ENCODE results near the gene ZNF324. TPM values are rescaled to one million over a fixed set of nuclear protein-coding genes. Genes with fewer than 3 reads are reported as not detected.

ZNF324 gene
- 10.0 TPM for total RNA-seq
- long read RNA-seq, transcript ZNF324-201 (4 exons, 3,000 nt) = major isoform, 12 of 36 reads
- long read RNA-seq, partial matches to known transcripts = 22 of 36 reads
- long read RNA-seq, other reads (novel, unspliced or antisense) = 2 of 36 reads

DNA sequence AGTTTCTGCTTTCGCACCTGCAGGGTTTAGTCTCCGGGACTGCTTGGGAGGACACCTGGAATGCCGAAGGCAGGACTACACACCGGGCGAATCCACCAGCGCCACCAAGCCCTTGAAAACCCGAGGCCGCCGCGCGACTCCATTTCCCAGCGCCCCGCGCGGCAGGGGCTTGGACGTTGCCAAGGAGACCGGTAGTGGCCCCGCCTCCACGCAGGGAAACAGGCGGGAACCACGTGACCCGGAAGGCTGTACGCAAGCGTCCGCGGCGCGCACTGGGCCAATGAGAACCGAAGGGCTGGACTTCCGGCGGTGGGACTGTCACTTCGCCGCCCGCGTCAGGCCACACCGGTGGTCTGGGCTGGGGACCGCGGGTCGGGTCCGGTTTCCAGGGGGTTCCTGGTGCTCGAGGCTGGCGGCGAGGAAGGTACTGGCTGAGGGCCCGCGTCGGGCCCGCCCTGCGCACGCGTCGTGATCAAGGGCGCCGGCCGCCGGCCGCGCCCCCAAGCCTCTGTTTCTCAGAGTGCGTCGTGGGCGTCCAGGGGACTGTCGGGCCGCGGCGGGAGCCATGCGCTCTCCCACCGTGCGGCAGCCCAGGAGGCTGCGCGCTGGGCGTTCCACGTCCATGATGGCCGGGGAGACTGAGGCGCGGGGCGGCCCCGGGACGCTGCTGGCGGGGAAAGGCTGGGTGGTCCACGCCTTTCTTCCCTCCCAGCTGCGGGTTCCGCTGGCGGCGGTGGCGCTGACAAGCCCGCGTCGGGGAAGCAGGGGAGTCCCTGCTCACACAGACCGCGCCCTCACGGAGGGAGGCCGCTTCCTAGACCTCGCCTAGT lies at the start of gene ZNF324:
ZNF324 (plus strand) TSS at position 321 of the 830 bp plus-strand sequence. CDS start 2,106 bp downstream, outside the sequence.
- Histone ChIP-seq H3K9me3 (no peaks in the 10 kb centered on the region), H3K36me3 (peaks cover 29% of the 10 kb centered on the region), H3K27me3 (ENCODE audit: low read depth) (no peaks in the 10 kb centered on the region), H3K4me3 (peak within 1 kb of the TSS; percentile 98), H3K4me1 (peaks cover 15% of the 10 kb centered on the region), H3K27ac (peak within 1 kb of the TSS; percentile 88)
- intact Hi-C loops (cut with DNase I) = no loop called here
- ATAC-seq (peak; percentile 98 to 99), DNase-seq (peak; percentile 99)
- TF ChIP-seq, protein P1, sequence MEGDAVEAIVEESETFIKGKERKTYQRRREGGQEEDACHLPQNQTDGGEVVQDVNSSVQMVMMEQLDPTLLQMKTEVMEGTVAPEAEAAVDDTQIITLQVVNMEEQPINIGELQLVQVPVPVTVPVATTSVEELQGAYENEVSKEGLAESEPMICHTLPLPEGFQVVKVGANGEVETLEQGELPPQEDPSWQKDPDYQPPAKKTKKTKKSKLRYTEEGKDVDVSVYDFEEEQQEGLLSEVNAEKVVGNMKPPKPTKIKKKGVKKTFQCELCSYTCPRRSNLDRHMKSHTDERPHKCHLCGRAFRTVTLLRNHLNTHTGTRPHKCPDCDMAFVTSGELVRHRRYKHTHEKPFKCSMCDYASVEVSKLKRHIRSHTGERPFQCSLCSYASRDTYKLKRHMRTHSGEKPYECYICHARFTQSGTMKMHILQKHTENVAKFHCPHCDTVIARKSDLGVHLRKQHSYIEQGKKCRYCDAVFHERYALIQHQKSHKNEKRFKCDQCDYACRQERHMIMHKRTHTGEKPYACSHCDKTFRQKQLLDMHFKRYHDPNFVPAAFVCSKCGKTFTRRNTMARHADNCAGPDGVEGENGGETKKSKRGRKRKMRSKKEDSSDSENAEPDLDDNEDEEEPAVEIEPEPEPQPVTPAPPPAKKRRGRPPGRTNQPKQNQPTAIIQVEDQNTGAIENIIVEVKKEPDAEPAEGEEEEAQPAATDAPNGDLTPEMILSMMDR (IDR thresholded peaks at IDR 0.05) = peak; percentile 7

DNA sequence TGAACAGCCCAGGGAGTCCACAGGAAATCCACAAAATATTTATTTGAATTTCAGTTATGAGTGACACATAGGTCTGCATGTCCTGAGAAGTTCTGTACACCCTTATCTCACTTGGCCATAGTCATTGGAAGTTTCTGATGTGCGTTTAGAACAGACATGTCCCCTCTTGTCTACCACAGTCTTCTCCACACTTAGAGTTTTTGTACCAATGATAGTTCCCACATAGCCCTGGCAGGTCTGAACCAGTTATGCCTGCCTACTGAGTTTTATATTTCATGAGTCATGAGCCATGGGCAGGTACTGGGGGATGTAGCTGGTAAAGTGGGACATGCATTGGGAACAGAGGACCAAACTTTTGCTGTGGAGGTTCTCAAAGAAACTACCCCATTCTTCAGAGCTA lies 38.3 kb upstream of the ZNF324 start:
- intact Hi-C loops (cut with DNase I) = no loop called here
- Histone ChIP-seq H3K4me1 (no peaks in the 10 kb centered on the region), H3K27ac (no peak overlapping the region), H3K36me3 (peaks cover 2% of the 10 kb centered on the region), H3K27me3 (ENCODE audit: low read depth) (no peaks in the 10 kb centered on the region), H3K4me3 (no peak overlapping the region), H3K9me3 (peaks cover 64% of the 10 kb centered on the region)
- DNase-seq = no peak
- TF ChIP-seq, protein P1 (IDR thresholded peaks at IDR 0.05) = no peak
- no peak for ATAC-seq

DNA sequence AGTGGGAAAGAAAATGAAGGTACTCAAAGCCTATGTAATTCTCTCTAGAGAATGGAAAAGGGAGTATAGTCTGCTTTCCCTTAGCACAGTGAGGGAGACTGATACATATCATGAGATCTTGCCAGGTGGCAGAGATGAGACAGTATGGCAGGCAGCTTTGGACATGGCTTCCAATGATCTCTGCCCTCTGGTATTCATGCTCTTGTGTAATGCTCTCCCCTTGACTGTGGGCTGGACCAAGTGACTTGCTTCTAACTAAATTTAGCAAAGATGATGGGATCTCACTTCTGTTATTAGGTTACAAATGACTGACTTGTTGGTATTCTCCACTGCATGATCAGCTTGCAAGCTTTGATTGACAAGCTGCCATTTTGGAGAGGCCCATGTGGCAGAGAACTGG lies 37.1 kb upstream of the ZNF324 start:
- no peak overlapping the region for H3K27ac ChIP-seq
- TF ChIP-seq, protein P1 (IDR thresholded peaks at IDR 0.05) = no peak
- no peak overlapping the region for H3K4me3 ChIP-seq
- intact Hi-C loops (cut with DNase I) = no loop called here
- DNase-seq = no peak
- ATAC-seq = no peak
- H3K27me3 ChIP-seq (ENCODE audit: low read depth) = no peaks in the 10 kb centered on the region
- H3K9me3 ChIP-seq = peaks cover 75% of the 10 kb centered on the region
- no peaks in the 10 kb centered on the region for H3K4me1 ChIP-seq
- H3K36me3 ChIP-seq = peaks cover 13% of the 10 kb centered on the region

DNA sequence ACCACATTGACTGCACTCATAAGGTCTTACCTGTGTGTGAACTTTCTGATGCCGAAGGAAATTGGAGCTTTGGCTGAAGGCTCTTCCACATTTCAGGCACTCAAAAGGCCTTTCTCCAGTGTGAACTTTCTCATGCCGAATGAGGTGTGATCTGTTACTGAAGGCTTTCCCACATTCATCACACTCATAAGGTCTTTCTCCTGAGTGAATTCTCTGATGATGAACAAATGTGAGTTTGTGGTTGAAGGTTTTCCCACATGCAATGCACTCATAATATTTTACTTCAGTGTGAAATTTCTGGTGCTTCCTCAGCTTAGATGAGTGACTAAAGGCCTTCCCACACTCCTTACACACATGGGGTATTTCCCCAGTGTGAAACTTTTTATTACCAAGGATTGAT lies 32.7 kb upstream of the ZNF324 start:
- intact Hi-C loops (cut with DNase I) = no loop called here
- no peak overlapping the region for H3K27ac ChIP-seq
- H3K9me3 ChIP-seq = peaks cover 96% of the 10 kb centered on the region
- no peak overlapping the region for H3K4me3 ChIP-seq
- ATAC-seq = no peak
- peaks cover 5% of the 10 kb centered on the region for H3K4me1 ChIP-seq
- no peaks in the 10 kb centered on the region for H3K27me3 ChIP-seq (ENCODE audit: low read depth)
- DNase-seq = no peak
- TF ChIP-seq, protein P1 (IDR thresholded peaks at IDR 0.05) = no peak
- peaks cover 35% of the 10 kb centered on the region for H3K36me3 ChIP-seq

DNA sequence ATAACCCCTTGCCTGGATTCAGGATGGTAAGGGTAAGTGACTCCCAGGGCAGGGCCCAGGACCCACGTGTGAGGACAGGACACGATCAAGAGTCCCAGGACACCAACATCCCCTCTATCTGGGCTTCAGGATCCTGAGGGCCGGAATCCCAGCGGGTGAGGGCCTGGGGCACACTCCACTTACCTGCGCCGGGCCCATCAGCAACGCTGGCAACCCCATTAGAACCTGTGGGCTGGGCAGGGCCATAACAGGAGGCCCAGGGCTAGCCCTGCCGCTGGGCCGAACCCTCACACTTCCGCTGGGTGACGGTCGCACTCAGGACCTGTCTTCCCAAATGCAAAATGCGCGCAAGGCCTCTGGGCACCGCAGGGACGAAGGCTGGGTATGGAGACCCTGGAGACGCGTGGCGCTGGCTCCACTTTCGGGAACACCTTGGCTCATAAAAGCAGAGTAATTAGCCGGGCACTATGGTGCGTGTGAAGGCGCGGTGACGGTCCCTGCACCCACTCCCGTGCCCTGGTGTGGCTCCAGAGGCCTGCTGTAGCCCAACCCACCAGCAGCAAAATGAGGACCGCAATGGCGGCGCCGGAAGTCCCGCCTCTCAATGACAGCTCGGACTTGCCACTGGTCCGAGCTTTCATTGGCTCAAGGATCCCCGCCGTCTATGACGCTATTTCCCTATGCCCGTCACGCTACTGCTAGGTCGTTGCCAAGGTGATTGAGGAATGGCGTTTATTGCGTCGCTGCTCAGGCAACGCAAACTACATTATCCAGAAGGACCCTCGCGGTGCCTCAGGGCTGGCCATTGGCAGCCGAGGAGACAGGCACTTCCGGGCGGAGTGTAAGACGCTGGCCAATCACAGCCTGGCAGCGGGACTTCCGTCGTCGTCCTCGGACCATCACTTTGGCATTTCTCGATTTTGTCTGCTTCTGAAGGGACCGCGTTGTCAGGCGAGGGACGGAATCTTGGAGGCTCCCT lies 27.0 kb upstream of the ZNF324 start, which contains the start of gene ZNF132:
ZNF132 (minus strand) TSS at position 578 of the 979 bp plus-strand sequence; CDS start at position 246, 332 bp downstream.
- peak within 1 kb of the TSS; percentile 76 for H3K4me3 ChIP-seq
- intact Hi-C loops (cut with DNase I) = no loop called here
- H3K4me1 ChIP-seq = peaks cover 9% of the 10 kb centered on the region
- DNase-seq (peak; percentile 97), ATAC-seq (peak; percentile 98)
- H3K36me3 ChIP-seq = peaks cover 20% of the 10 kb centered on the region
- TF ChIP-seq, protein P1 (IDR thresholded peaks at IDR 0.05) = no peak
- no peaks in the 10 kb centered on the region for H3K27me3 ChIP-seq (ENCODE audit: low read depth)
- H3K27ac ChIP-seq = peak within 1 kb of the TSS; percentile 81
- peaks cover 44% of the 10 kb centered on the region for H3K9me3 ChIP-seq
